Testis (tissue), 2 donors: Measurements from ENCODE around the gene FMNL2.

Source experiments
- CTCF ChIP-seq, 3 experiments: fragments of 450-650 bp in 2 of 3; fragments of 200-600 bp in 1 of 3; sonication (generic) in 1 of 3; IDR thresholded peaks; one replicate each; pipeline ENCODE4 v1.5.1; 2016 to 2019; ENCODE audit warnings: antibody characterized with exemption in 3 of 3, mild to moderate bottlenecking in 2 of 3, moderate library complexity in 1 of 3
- POLR2A ChIP-seq: fragments of 450-650 bp; IDR thresholded peaks from one replicate; pipeline ENCODE4 v1.6.1; 2017; ENCODE audit warnings: antibody characterized with exemption, mild to moderate bottlenecking, moderate library complexity

GRCh38 chr2:152602750-152603149 lies 267.8 kb downstream of the FMNL2 start:
- no peak for TF ChIP-seq CTCF (IDR thresholded peaks at IDR 0.05)
- TF ChIP-seq POLR2A, result no peak
